Activated CD4-positive, CD25-positive, alpha-beta regulatory T cell treated with anti-CD3 and anti-CD28 coated beads, Interleukin-2, amount 50 U/mL, for 72 hours (primary cell): ENCODE measurements around the gene WDR59.
"Not testable (repeated sequence)": the region's sequence is repeated elsewhere in the genome, so short reads cannot be mapped to it uniquely, and the experiment has no call there.

ENCODE experiments used
- DNase-seq: peaks from one replicate; pipeline ENCODE4 v3.0.0; 2021

WDR59 gene

GRCh38 chr16:74975591-74975990 is 9.3 kb downstream of the WDR59 start:
- no peak for DNase-seq

GRCh38 chr16:74973304-74973703 is 11.6 kb downstream of the WDR59 start:
- no peak for DNase-seq

DNA sequence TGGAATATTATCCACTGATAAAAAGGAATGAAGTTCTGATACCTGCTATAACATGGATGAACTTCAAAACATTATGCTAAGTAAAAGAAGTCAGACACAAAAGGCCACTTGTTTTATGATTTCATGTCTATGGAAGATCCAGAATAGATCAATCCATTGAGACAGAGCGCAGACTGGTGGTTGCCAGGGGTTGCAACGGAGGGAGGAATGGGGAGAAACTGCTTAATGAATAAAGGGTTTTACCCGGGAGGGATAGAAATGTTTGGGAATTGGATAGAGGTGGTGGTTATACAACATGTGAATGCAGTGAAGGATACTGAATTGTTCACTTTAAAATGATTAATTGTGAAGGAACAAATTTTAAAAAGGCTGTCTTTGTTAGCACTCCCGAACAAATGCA is 30.2 kb downstream of the WDR59 start:
- DNase-seq, result no peak

DNA sequence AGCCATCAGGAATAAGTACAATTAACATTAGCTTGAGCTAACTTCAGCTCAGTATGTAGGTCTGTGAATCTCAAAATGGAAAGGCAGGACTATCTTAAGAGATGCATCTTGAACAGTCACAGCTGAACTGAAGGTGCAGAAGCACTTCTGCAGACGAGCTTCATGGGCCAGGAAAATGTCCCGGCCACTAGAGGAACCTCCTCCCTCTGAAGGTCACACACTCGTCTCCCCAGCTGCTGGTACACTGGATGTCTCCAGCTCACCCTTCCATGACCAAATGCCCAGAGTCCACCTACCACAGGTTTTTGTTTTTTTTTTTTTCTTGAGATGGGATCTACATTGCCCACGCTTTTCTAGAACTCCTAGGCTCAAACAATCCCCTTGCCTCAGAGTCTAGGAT is 33.2 kb downstream of the WDR59 start:
- DNase-seq, result no peak

GRCh38 chr16:74951206-74951605 is 33.7 kb downstream of the WDR59 start:
- DNase-seq, result no peak

DNA sequence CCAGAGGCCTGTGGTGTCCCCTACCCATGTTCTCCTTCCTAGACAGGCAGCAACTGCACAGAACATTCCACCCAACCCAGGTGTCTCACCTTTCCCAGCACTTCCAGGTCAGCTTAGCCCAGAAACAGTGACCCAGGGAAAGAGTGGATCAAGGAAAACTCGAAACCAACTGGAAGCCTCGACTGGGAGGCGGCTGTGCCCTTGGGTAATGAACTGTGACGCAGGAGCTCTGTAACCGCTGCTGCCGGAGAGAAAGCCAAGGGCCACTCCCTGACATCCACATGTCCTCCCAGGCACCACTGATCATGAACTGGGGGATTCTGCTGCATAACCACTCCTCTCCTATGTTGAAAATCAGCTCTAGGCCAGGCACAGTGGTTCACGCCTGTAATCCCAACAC is 34.4 kb downstream of the WDR59 start:
- no peak for DNase-seq

GRCh38 chr16:74949309-74949708 is 35.6 kb downstream of the WDR59 start:
- DNase-seq, result no peak

DNA sequence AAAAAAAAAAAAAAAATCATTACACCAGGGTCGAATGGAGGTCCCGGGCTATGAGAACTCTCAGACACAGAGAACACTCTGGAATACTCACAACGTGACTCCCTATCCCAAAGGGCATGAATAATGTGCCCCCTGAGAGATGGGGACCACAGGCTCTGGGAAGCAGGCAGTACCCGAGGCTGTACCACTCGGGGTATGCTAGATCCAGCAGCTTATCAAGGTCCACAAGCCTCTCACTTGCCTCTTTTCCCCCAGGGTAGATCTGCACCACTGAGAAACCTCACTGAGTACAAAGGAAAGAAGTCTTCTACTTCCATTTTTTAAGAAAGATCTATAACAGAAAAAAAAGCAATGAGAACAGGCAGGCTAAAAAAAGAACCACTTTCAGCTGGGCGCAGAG is 40.5 kb downstream of the WDR59 start:
- no peak for DNase-seq

DNA sequence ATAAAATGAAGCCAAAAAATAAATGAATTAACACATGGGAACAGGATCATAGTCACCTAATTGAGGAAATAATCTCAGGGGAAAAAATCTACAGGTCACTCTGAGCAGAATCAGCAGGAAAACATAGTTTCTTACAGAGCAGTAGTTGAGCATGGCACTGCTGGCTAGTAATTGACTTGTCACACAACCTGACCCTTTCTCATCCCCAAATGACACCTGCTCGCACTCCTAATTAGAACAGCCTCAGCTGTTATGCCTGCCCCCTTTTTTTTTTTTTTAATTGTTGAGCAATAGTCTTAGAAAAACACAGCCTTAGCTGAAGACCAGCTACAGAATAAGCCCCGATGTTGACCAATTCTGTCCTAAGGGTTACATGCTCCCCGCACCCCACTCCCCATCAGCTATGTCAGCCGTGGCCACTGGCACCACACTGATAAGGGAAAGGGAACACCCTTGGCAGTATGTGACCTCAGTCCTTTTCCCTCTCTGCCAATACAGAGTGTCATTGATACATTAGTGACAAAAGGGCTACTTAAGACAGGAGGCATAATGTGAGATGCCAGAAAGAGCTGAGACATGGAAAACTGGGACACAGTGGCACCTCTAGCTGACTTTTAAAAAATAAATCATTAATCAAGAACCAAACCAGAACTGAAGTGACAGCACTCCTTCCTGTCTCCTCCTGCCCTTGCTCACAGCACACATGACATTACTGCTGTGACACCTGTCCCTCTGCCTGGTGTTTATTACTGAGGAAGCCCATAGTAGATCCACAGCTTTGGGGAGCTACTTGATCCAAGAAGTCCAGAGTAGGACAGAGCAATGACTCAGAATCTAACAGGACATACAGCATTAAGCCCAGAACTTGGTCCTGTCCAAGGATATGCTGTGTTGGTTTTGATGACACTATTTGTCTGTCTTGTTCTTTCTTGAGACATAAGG is 41.7 kb downstream of the WDR59 start:
- no peak for DNase-seq

GRCh38 chr16:74942566-74942965 is 42.4 kb downstream of the WDR59 start:
- no peak for DNase-seq

DNA sequence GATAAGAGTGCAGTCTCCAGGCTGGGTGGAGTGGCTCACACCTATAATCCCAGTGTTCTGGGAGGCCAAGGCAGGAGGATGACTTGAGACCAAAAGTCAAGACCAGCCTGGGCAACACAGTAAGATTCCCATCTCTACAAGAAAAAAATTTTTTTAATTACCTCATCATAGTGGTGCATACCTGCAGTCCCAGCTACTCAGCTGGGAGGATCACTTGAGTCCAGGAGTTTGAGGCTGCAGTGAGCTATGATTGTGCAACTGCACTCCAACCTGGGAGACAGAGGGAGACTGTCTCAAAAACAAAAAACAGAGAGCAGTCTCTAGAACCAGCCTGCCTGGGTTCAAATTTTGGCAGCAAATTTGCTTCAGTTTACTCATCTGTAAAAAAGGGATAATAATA is 45.2 kb downstream of the WDR59 start:
- no peak for DNase-seq

- no peak for DNase-seq
Measured at GRCh38 chr16:74936902-74937560, 47.9 kb downstream of the WDR59 start.

DNA sequence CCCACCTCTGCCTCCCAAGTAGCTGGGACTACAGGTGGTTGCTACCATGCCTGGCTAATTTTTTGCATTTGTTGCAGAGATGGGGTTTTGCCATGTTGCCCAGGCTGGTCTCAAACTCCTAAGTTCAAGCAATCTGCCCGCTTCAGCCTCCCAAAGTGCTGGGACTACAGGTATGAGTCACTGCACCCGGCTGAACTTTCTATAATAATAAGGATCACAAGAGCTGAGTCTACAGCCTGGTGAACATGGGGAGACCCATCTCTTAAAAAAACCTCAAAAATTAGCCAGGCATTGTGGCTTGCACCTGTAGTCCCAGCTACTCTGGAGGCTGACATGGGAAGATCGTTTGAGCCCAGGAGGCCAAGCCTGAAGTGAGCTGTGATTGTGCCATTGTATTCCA is 53.5 kb downstream of the WDR59 start:
- DNase-seq, result no peak

DNA sequence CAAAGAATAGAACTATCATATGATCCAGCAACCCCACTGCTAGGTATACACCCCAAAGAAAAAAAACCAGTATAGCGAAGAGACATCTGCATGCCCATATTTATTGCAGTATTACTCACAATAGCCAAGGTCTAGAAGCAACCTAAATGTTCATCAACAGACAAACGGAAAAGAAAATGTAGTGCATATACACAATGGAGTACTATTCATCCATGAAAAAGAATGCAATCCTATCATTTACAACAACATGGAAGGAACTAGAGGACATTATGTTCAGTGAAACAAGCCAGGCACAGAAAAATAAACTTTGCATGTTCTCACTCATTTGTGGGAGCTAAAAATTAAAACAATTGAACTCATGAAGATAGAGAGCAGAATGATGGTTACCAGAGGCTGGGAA is 55.3 kb downstream of the WDR59 start:
- no peak for DNase-seq

DNA sequence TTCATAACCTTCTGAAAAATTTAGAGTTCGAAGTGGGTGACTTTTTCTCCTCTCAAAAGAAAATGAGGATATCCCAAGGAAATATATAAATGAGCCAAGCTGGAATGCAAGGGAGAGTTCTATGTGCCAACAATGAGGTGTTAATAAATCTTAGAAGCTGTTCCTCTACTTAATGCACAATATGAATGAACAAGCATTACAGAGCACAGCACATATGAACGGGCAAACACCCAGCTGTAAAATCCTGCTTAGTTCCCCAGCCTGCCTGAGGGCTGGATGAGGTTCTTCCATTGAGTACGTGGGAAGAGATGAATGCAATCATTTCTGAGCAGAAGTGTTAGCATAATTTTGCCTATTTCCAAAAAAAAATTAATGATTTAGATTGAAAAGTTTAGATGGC is 58.1 kb downstream of the WDR59 start:
- DNase-seq, result no peak

DNA sequence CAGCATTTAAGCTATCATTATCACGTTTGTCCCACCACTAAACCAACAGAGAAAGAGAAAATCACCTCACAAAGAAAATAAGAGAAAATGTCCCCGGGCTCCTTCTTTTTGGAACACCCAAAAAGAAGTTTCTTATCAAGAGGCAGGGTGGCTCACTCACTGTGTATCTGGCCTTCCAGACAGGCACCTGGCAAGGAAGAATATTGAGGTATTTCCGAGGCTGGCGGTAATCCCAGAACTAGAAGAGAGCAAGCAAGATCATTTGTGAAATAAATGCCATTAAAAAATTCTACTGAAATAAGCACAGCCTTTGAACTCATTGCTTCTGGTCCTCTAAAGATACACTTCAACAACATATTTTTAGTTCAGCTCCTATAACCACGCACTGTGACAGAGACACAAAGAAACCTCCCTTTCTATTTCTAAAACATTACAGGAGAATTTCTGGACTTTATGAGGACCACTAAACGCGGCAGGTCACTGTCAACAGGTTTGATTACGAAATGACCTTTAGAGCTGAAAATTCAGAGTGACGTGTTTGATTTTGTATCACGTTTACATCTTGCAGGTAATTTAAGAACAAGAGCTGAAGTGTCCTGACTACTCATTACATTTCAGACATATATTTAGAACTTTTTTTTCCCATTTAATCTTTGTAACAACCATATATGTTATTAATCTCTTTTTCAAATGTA is 61.0 kb downstream of the WDR59 start:
- no peak for DNase-seq

DNA sequence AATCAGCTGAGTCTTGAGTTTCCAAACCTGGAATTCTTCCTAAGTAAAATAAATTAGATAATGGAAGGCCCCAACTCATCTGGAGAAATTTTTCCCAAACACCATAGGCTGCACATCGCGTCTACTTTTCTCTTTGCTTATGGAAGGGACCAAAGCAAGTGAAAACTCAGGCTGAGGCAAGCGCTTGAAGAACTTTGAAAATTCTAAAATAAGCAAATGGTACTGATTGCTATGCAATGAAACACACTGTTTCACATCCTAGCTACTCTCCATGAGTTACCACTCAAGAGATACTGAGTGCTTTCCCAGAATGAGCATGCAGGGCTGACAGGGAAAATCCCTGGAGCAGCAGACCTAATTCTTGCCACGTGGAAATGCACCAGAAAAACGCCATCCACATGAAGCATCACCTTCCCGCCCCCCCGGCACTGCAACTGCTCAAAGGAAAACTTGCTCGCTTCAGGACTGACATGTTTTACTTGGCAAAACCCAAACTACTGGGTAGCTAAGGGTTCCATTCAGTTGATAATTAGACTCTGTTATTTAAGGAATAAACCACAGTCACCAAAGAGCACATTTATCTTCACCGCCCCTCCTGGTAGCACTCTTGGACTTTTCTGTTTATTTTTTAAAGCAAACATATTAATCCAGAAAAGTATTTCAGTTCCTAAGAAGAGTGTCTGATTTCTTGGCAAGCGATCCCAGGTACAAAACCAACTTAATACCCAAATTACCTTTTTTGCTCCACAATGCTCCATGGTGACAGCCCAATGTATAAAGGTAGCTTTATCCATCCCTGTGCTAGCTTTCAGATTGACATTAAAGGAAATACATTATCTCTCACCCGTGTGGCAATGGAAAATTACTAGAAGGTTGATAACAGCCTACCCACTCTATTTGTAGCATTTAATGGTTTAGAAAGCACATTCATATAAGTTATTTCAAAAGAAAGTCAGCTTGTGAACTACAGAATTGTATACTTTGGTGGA is 62.5 kb downstream of the WDR59 start:
- DNase-seq, result no peak

DNA sequence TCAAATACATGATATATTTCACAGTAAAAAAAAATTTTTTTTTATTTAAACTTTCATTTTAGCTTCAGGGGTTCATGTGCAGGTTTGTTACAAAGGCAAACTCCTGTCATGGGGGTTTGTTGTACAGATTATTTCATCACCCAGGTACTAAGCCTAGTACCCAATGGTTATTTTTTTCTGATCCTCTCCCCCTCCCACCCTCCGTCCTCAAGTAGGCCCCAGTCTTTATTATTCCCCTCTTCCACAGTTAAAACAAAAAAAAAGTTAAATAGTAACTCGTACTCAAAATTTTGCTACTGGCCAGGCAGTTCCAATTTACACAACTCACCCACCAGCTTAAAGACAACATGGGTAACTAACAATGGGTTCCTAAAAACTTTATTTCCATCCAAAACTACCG is 63.9 kb downstream of the WDR59 start:
- no peak for DNase-seq

GRCh38 chr16:74909665-74910064 is 75.3 kb downstream of the WDR59 start:
- no peak for DNase-seq

- DNase-seq, result not testable (repeated sequence)
Measured at GRCh38 chr16:74908759-74909158, 76.2 kb downstream of the WDR59 start.

DNA sequence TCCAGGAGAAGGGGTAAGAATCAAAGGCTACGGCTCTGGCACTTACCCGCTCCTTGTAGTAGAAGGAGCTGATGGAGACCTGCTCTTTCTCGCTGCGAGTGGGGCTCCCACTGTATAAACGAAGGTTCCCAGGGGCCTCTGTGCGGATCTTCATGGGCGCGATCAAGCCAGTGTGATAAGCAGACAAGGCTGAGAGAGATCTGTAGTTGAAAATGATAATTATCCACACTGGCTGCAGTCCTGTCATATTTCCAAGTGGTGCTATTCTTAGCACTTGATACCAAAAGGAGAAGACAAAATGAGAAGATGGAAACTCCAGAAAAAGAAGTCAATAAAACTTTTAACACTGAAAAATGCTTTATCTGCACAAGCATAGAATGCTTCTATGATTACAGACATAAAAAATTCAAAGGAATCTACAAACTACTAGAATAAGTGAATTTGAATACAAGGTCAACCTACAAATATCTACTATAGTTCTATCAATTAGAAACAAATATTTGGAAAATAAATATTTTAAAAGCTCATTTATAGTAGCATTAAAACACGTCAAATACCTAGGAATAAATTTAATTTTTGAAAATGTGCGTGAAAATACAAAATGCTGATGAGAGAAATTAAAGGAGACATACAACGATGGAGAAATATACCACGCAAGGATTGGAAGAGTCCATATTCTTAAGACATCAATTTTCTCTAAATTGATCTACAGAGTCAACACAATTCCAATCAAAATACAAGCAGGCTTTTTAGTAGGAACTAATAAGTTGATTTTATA is 80.8 kb downstream of the WDR59 start:
- DNase-seq, result no peak

DNA sequence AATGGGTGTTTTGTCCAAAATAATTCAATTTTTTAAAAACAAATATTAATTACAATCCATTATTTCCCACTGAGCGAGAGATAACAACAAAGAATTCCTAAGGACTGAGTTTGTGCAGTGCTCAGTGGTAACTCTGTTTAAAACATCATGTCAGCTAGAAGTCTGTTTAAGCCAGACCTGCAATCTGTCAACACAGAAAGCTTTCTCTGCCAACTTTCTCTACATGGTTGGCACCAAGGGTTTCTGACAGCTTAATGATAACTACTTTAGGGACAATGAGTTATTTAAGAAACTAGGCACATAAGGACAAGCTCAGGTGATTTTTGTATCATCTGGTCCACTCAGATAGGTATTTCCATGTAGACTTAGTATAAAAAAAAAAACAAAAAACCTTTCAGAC is 81.8 kb downstream of the WDR59 start:
- DNase-seq, result no peak
